GM23248 (cell line): Measurements from ENCODE around the gene MIAT.

ENCODE experiments used
- EZH2 ChIP-seq: fragments of 200-600 bp; sonication (generic); IDR thresholded peaks from 2 replicates; pipeline ENCODE4 v1.6.1; 2018; ENCODE audit warnings: antibody characterized with exemption, mild to moderate bottlenecking; ENCODE audit not compliant: insufficient read depth, poor library complexity, severe bottlenecking
- EZH2phosphoT487 ChIP-seq: fragments of 200-600 bp; sonication (generic); IDR thresholded peaks from 2 replicates; pipeline ENCODE4 v1.6.1; 2018; ENCODE audit warnings: antibody characterized with exemption, moderate library complexity, mild to moderate bottlenecking, low read depth; ENCODE audit not compliant: insufficient read depth

- no peak for TF ChIP-seq EZH2
- no peak for TF ChIP-seq EZH2phosphoT487
These were observed 64.8 kb downstream of the MIAT start for GRCh38 chr22:26722159-26722558.
